Smooth muscle cell (in vitro differentiated cells): ENCODE data around the gene C3. TPM values are rescaled to one million over a fixed set of nuclear protein-coding genes. Genes with fewer than 3 reads are reported as not detected.

Experiments used
- DNase-seq: peaks from one replicate; lab custom pipeline; 2025; ENCODE audit not compliant: unreplicated experiment; lab: John Stamatoyannopoulos, UW
- H2AFZ ChIP-seq: fragments of 200-600 bp; sonication (generic); 2 replicates; pipeline ENCODE4 v1.6.0; 2016; ENCODE audit warnings: antibody characterized with exemption, low read depth, mild to moderate bottlenecking
- H3F3A ChIP-seq: fragments of 200-600 bp; sonication (generic); 2 replicates; pipeline ENCODE4 v1.6.0; 2017; ENCODE audit warnings: antibody characterized with exemption, low read depth
- H3K27ac ChIP-seq: fragments of 200-600 bp; sonication (generic); 2 replicates; pipeline ENCODE4 v1.5.1; 2016; ENCODE audit warnings: low read depth, mild to moderate bottlenecking
- H3K27me3 ChIP-seq: fragments of 200-600 bp; sonication (generic); 2 replicates; pipeline ENCODE4 v1.6.1; 2016; ENCODE audit warnings: low read depth, mild to moderate bottlenecking
- H3K36me3 ChIP-seq: fragments of 200-600 bp; sonication (generic); 2 replicates; pipeline ENCODE4 v1.5.1; 2016; ENCODE audit warnings: low read depth
- H3K4me1 ChIP-seq: fragments of 200-600 bp; sonication (generic); 2 replicates; pipeline ENCODE4 v1.5.1; 2016; ENCODE audit warnings: low read depth
- H3K4me2 ChIP-seq: fragments of 200-600 bp; sonication (generic); 2 replicates; pipeline ENCODE4 v1.6.0; 2016; ENCODE audit warnings: mild to moderate bottlenecking
- H3K4me3 ChIP-seq: fragments of 200-600 bp; sonication (generic); 2 replicates; pipeline ENCODE4 v1.5.1; 2016; ENCODE audit warnings: mild to moderate bottlenecking
- H3K79me2 ChIP-seq: fragments of 200-600 bp; sonication (generic); 2 replicates; pipeline ENCODE4 v1.6.0; 2016; ENCODE audit warnings: low read depth, mild to moderate bottlenecking
- H3K9ac ChIP-seq: fragments of 200-600 bp; sonication (generic); 2 replicates; pipeline ENCODE4 v1.6.0; 2016; ENCODE audit warnings: low read depth
- H3K9me3 ChIP-seq: fragments of 200-600 bp; sonication (generic); replicated peaks from 2 replicates; pipeline ENCODE4 v1.5.1; 2016; ENCODE audit warnings: low read depth
- H4K20me1 ChIP-seq: fragments of 200-600 bp; sonication (generic); 2 replicates; pipeline ENCODE4 v1.6.0; 2016; ENCODE audit warnings: low read depth
- WGBS: methylation state at CpG from one replicate; pipeline ENCODE4 v1.1.7; 2016; ENCODE audit warnings: low lambda C conversion rate; 5-methylcytosine and 5-hydroxymethylcytosine counted together
- polyA plus RNA-seq: library from polyadenylated mRNA; unstranded; fragments of >200 nt; fragmentation: Nextera tagmentation; extraction: Ambion mirVana; gene quantifications from 2 replicates; pipeline ENCODE4 v1.2.1, GENCODE V29; 2016
- total RNA-seq: library from RNA; depleted of rRNA; stranded (reverse); fragments of >200 nt; gene quantifications from 2 replicates; pipeline ENCODE4 v1.2.3, GENCODE V29; 2014
- TF ChIP-seq, protein P1 (sequence below): fragments of 200-600 bp; sonication (generic); IDR thresholded peaks from 2 replicates; pipeline ENCODE4 v1.5.1; 2017; ENCODE audit warnings: borderline replicate concordance, mild to moderate bottlenecking, antibody characterized with exemption; ENCODE audit not compliant: insufficient read depth, poor library complexity, severe bottlenecking

The C3 gene
- total and polyA plus RNA-seq, 2 experiments from 2014 or later, result 6.4 to 25.1 TPM

DNA sequence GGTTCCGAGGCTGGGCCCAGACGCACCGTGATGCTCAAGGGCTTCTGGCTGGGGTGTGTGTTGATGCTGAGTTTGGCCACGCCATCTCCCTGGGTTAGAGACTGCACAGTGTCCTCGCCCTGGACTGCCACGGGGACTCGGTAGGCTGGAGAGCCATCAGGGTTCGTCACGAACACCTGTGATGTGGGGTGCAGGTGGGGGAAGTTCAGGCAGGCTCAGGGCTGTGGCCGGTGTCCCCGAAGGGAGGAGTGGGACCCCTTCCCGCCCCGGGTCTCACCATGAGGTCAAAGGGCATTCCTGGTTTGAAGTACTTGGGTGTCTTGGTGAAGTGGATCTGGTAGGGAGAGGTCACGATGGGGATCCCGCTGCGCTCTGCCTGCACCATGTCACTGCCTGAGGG lies 8.2 kb downstream of the C3 start:
- H3F3A ChIP-seq, result no peaks in the 10 kb centered on the region
- no peaks in the 10 kb centered on the region for H3K4me1 ChIP-seq
- H3K27ac ChIP-seq, result no peak overlapping the region
- no peak overlapping the region for H3K9ac ChIP-seq
- no peak overlapping the region for H3K4me2 ChIP-seq
- H3K4me3 ChIP-seq, result no peak overlapping the region
- peaks cover 36% of the 10 kb centered on the region for H3K27me3 ChIP-seq
- H2AFZ ChIP-seq, result no peak overlapping the region
- H3K79me2 ChIP-seq, result no peaks in the 10 kb centered on the region
- H4K20me1 ChIP-seq, result no peaks in the 10 kb centered on the region
- no peaks in the 10 kb centered on the region for H3K9me3 ChIP-seq
- DNase-seq, result no peak
- TF ChIP-seq, protein P1, sequence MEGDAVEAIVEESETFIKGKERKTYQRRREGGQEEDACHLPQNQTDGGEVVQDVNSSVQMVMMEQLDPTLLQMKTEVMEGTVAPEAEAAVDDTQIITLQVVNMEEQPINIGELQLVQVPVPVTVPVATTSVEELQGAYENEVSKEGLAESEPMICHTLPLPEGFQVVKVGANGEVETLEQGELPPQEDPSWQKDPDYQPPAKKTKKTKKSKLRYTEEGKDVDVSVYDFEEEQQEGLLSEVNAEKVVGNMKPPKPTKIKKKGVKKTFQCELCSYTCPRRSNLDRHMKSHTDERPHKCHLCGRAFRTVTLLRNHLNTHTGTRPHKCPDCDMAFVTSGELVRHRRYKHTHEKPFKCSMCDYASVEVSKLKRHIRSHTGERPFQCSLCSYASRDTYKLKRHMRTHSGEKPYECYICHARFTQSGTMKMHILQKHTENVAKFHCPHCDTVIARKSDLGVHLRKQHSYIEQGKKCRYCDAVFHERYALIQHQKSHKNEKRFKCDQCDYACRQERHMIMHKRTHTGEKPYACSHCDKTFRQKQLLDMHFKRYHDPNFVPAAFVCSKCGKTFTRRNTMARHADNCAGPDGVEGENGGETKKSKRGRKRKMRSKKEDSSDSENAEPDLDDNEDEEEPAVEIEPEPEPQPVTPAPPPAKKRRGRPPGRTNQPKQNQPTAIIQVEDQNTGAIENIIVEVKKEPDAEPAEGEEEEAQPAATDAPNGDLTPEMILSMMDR, result no peak
- WGBS, result 92% methylated on average over 13 of the region's 16 CpGs
- H3K36me3 ChIP-seq, result no peaks in the 10 kb centered on the region

DNA sequence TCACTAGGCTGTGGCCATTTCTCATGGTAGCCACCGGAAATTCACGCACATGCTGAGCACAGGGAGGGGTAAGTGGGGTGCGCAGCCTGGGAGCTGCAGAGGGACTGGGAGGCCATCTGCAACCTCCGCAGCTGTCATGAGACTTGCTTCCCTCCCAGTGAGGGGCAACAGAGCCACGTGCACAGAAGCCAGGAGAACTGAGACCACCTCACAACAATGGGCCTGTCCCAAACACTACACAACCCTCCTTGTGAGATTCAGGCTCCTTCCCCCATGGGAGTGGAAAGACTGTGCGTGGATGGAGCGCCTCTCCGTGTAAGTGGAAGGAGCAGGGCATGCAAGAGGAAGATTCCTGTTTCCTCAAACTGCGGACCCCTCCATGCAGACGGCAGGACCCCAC lies 8.8 kb downstream of the C3 start:
- H3K4me3 ChIP-seq, result no peak overlapping the region
- H3F3A ChIP-seq, result no peaks in the 10 kb centered on the region
- H3K36me3 ChIP-seq, result no peaks in the 10 kb centered on the region
- H3K4me2 ChIP-seq, result no peak overlapping the region
- no peak overlapping the region for H2AFZ ChIP-seq
- no peak for DNase-seq
- no peaks in the 10 kb centered on the region for H3K79me2 ChIP-seq
- 81% methylated on average over 10 of the region's 10 CpGs for WGBS
- TF ChIP-seq, protein P1, result no peak
- H3K27me3 ChIP-seq, result peaks cover 36% of the 10 kb centered on the region
- H3K9me3 ChIP-seq, result no peaks in the 10 kb centered on the region
- H3K4me1 ChIP-seq, result no peaks in the 10 kb centered on the region
- no peak overlapping the region for H3K27ac ChIP-seq
- H4K20me1 ChIP-seq, result no peaks in the 10 kb centered on the region
- H3K9ac ChIP-seq, result no peak overlapping the region

DNA sequence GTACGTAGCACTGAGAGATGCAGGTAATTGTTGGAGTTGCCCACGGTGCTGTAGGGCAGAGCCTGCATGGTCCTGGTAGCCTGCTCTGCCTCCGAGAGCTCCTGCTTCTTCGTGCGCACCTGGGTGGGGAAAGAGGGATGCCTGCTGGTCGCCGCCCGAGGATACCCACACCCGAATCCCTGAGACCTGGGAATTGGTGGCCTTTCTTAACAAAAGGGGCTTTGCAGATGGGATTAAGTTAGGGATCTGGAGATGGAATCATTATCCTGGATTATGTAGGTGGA lies 9.4 kb downstream of the C3 start:
- no peak overlapping the region for H3K27ac ChIP-seq
- H3K4me1 ChIP-seq, result no peaks in the 10 kb centered on the region
- no peaks in the 10 kb centered on the region for H3K79me2 ChIP-seq
- H3K4me2 ChIP-seq, result no peak overlapping the region
- H3K27me3 ChIP-seq, result peaks cover 36% of the 10 kb centered on the region
- H3F3A ChIP-seq, result no peaks in the 10 kb centered on the region
- no peaks in the 10 kb centered on the region for H3K9me3 ChIP-seq
- H3K9ac ChIP-seq, result no peak overlapping the region
- no peaks in the 10 kb centered on the region for H3K36me3 ChIP-seq
- TF ChIP-seq, protein P1, result no peak
- H4K20me1 ChIP-seq, result no peaks in the 10 kb centered on the region
- no peak for DNase-seq
- H2AFZ ChIP-seq, result no peak overlapping the region
- no peak overlapping the region for H3K4me3 ChIP-seq
- WGBS, result 54% methylated on average over 9 of the region's 9 CpGs

DNA sequence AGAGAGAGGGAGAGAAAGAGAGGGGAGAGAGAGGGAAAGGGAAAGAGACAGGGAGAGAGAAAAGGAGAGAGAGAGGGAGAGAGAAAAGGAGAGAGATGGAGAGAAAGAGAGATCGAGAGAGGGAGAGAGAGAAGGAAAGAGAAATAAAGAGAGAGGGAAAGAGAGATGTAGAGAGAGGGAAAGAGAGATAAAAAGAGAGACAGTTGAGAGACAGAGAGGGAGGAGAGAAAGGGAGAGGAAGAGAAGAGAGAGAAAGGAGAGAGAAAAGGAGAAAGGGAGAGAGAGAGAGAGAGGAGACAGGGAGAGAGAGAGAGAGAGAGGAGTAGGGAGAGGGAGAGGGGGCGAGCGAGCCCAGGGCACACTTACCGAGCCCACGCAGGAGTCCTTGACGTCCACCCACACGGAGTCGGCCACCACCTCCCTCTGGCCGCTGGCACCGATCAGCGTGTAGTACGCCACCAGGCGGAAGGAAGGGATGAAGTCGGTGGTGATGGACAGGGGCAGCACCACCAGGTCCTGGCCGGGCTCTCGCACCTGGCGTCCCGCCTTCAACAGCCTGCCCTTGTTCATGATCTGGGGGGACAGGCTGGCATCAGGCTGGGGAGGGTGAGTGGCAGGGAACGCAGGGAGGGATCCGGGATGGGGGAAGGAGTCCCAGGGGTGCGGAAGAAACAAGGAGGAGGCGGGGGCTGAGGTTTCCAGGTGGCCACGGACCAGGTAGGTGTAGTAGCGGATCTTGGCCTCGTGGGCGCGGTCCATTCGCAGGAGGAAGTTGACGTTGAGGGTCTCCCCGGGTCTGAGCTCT lies 10.0 kb downstream of the C3 start:
- Histone ChIP-seq H3K4me3 (no peak overlapping the region), H4K20me1 (no peaks in the 10 kb centered on the region), H3K4me1 (no peaks in the 10 kb centered on the region), H3K27ac (no peak overlapping the region), H3K27me3 (peaks cover 36% of the 10 kb centered on the region), H3K9ac (no peak overlapping the region), H3F3A (no peaks in the 10 kb centered on the region), H2AFZ (no peak overlapping the region), H3K9me3 (no peaks in the 10 kb centered on the region), H3K79me2 (no peaks in the 10 kb centered on the region), H3K36me3 (no peaks in the 10 kb centered on the region), H3K4me2 (no peak overlapping the region)
- TF ChIP-seq, protein P1, result no peak
- DNase-seq, result no peak
- 25% methylated on average over 26 of the region's 30 CpGs for WGBS
